HG03103 (cell line): ENCODE measurements around the gene NPIPA3.
"Not testable (repeated sequence)": the region's sequence is repeated elsewhere in the genome, so short reads cannot be mapped to it uniquely, and the experiment has no call there.

ENCODE experiments used
- ATAC-seq: cut with Tn5 transposase; IDR thresholded peaks from one replicate; pipeline ENCODE4 v1.9.1; 2021; ENCODE audit warnings: low read depth; ENCODE audit not compliant: unreplicated experiment

NPIPA3 gene

DNA sequence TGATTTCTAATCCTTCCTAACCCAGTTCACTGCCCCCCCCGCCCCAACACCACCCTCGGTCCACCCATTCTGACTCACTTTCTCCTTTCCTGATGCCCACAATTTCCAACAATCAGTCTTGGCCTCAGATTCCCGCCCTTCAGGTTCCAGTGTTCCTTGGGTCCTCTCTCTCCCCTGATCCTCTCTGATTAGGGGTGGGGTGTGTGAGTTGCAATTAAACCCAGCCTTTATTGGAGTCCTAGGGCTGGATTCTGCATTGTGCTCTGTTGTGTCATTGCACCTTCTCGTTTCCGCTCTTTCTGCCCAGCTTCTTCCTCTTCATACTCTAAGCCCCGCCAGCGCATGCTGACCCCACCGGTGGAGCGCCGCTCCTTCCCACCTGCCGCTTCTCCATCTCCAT is 38.6 kb downstream of the NPIPA3 start:
- ATAC-seq, result not testable (repeated sequence)

DNA sequence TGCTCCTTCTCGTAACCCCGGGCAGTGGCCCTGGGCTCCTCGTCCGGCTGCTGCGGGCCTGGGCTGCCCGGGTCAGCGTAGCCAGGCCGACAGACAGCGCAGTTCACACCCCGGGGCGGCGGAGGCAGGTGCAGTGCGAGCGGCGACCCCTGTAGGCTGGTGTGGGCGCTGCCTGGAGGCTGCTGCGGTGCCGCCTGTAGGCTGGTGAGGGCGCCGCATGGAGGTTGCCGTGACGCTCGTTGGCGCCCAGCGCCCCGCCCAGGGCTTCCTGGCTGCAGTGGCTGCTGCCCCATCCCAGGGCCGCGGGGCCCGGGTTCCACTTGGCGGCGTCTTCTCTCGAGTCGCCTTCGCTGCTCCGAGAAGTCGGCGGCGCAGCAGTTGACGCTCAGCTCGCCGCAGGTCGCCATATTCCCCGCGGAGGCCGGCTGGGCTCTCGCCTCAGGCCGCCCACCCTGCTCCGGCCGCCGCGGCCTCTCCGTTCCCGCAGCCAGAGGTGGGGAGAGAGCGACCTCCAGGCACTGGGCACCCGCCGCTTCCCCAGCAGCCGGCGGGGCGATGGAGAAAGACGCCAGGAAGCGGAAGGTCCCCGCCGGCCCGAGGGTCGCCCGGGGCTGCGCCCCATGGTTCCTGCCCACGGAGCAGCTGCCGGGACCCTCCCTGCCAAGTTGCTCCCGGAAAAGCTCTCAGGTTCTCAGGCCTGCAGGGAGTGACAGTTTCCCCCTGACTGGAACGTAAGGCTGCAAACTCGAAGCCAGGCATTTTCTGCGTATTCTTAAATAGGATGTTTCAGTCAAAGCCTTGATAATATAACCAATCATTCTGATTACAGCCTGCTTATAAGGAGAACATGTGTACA is 39.3 kb downstream of the NPIPA3 start, which contains the start of gene NPIPA2:
Gene NPIPA2, plus strand, starts transcription at position 261 of the 856 bp plus-strand sequence. CDS start 5,533 bp downstream, outside the sequence.
- peak; percentile 98 for ATAC-seq

DNA sequence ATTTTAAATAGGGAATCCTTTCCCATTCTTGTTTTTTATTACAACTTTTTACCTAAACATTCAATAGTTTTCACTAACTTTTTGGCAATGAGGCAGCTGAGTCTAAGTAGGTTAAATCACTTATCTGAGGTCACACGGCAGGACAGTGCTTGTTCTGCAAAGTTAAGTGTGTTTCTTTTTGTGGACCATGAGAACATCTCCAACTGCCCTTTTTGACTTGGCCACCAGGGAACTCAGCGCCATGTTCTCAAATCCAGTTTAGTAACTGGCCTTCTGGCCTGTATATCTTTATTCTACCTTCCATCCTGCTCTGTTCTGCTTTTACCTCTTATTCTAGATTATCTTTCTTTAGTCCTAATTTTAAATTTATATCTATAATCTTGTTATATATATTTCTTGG is 70.4 kb downstream of the NPIPA3 start:
- ATAC-seq, result not testable (repeated sequence)

DNA sequence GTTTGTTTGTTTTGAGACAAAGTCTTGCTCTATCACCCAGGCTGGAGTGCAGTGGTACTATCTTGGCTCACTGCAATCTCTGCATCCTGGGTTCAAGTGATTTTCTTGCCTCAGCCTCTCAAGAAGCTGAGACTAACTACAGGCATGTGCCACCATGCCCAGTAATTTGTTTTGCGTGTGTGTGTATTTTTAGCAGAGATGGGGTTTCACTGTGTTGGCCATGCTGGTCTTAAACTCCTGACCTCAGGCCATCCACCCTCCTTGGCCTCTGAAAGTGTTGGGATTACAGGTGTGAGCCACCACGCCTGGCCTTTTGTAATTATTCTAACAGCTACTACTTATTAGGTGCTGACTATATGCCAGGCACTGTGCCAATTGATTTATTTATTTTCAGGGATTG is 72.4 kb downstream of the NPIPA3 start:
- ATAC-seq, result not testable (repeated sequence)
